ENCODE measurements around the gene PITPNM3. TPM values are rescaled to one million over a fixed set of nuclear protein-coding genes. Genes with fewer than 3 reads are reported as not detected.
"Not testable (repeated sequence)": the region's sequence is repeated elsewhere in the genome, so short reads cannot be mapped to it uniquely, and the experiment has no call there.

The PITPNM3 gene
- total RNA-seq, 1 donor from 2014 or later, result 15.6 TPM

- Histone ChIP-seq H3K36me3 (peaks cover 18% of the 10 kb centered on the region), H3K9me3 (no peaks in the 10 kb centered on the region), H3K4me3 (no peak overlapping the region), H3K27me3 (no peaks in the 10 kb centered on the region), H3K4me1 (peaks cover 14% of the 10 kb centered on the region), H3K27ac (peak overlapping the region; percentile 63)
- ATAC-seq (peak; percentile 92), DNase-seq (peak; percentile 77)
- intact Hi-C loops (cut with DNase I), result no loop called here
- TF ChIP-seq, protein P1, sequence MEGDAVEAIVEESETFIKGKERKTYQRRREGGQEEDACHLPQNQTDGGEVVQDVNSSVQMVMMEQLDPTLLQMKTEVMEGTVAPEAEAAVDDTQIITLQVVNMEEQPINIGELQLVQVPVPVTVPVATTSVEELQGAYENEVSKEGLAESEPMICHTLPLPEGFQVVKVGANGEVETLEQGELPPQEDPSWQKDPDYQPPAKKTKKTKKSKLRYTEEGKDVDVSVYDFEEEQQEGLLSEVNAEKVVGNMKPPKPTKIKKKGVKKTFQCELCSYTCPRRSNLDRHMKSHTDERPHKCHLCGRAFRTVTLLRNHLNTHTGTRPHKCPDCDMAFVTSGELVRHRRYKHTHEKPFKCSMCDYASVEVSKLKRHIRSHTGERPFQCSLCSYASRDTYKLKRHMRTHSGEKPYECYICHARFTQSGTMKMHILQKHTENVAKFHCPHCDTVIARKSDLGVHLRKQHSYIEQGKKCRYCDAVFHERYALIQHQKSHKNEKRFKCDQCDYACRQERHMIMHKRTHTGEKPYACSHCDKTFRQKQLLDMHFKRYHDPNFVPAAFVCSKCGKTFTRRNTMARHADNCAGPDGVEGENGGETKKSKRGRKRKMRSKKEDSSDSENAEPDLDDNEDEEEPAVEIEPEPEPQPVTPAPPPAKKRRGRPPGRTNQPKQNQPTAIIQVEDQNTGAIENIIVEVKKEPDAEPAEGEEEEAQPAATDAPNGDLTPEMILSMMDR (IDR thresholded peaks at IDR 0.05), result peak; percentile 9
Measured at GRCh38 chr17:6574687-6575595, 18.6 kb upstream of the PITPNM3 start.

DNA sequence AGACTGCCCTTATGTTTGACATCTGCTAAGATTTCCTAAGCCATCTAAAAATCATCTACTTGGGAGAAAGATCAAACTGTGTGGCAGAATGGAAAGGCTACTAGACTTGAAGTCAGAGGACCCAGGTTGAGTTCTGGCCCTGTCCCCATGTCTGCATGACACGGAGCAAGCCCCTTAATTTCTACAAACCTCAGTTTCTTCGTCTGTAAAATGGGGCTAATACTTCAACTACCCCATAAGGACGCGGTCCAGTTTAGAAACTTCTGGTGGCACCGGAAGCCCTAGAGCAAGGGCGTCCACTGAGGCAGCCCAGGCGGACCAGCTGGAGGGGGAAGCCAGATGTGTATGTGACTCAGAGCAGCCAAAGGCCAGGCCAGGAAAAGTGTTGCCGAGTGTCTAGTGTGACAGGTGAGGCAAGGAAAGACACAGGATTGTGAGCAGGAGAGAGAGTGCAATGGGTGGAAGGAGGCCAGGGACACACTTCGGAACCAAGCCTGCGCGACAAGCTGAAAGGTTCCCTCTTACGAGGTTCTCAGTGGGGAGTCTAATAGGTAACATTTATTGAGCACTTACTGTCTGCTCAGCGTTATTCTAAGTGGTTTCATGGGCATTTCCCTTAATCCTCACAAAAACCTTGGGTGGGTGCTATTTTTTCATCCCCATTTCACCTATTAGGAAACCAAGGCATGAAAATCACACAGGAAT lies 17.8 kb upstream of the PITPNM3 start:
- intact Hi-C loops (cut with DNase I), result no loop called here
- DNase-seq (no peak), ATAC-seq (no peak)
- Histone ChIP-seq H3K27me3 (no peaks in the 10 kb centered on the region), H3K4me3 (no peak overlapping the region), H3K4me1 (peaks cover 14% of the 10 kb centered on the region), H3K9me3 (no peaks in the 10 kb centered on the region), H3K27ac (no peak overlapping the region), H3K36me3 (peaks cover 11% of the 10 kb centered on the region)
- TF ChIP-seq, protein P1 (IDR thresholded peaks at IDR 0.05), result no peak

DNA sequence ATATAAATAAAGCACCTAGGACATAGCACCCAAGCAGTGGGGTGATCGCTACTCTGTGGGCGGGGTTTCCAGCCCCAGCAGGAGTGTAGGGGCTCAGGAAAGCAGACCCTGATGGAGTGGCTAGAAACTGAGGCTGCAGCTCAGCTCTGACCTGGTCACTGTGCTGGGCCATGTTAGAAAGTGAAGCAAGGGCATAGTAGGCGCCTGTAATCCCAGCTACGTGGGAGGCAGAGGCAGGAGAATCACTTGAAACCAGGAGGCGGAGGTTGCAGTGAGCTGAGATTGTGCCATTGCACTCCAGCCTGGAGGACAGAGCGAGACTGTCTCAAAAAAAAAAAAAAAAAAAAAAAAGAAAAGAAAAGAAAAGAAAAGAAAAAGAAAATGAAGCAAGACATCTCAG lies 17.1 kb upstream of the PITPNM3 start:
- H3K4me3 ChIP-seq; H3K9me3 ChIP-seq; H3K27ac ChIP-seq; H3K27me3 ChIP-seq; intact Hi-C loops (cut with DNase I); H3K36me3 ChIP-seq; DNase-seq: not testable (repeated sequence)
- peaks cover 14% of the 10 kb centered on the region for H3K4me1 ChIP-seq
- ATAC-seq, result peak; percentile 9

GRCh38 chr17:6572972-6573370 lies 16.6 kb upstream of the PITPNM3 start:
- no peak for DNase-seq
- Histone ChIP-seq H3K27me3 (no peaks in the 10 kb centered on the region), H3K4me3 (no peak overlapping the region), H3K4me1 (peaks cover 14% of the 10 kb centered on the region), H3K36me3 (peaks cover under 1% of the 10 kb centered on the region), H3K27ac (no peak overlapping the region), H3K9me3 (no peaks in the 10 kb centered on the region)
- intact Hi-C loops (cut with DNase I), result no loop called here
- TF ChIP-seq, protein P1 (IDR thresholded peaks at IDR 0.05), result no peak
- no peak for ATAC-seq

- Histone ChIP-seq H3K27me3 (no peaks in the 10 kb centered on the region), H3K9me3 (no peaks in the 10 kb centered on the region), H3K4me1 (peaks cover 14% of the 10 kb centered on the region), H3K4me3 (no peak overlapping the region), H3K27ac (no peak overlapping the region), H3K36me3 (no peaks in the 10 kb centered on the region)
- DNase-seq (no peak), ATAC-seq (no peak)
- TF ChIP-seq, protein P1 (IDR thresholded peaks at IDR 0.05), result no peak
- intact Hi-C loops (cut with DNase I), result no loop called here
Measured at GRCh38 chr17:6571452-6571781, 15.1 kb upstream of the PITPNM3 start.

Data from upper lobe of right lung (tissue), 1 donor.